Neural crest cell (in vitro differentiated cells): ENCODE data around the gene AP4B1. TPM values are rescaled to one million over a fixed set of nuclear protein-coding genes. Genes with fewer than 3 reads are reported as not detected.

ENCODE experiments used
- DNase-seq: peaks from one replicate; pipeline ENCODE4 v3.0.0; 2021; ENCODE audit warnings: low read depth, mixed read lengths, low spot score
- H3K27ac Mint-ChIP-seq: one replicate; pipeline ENCODE4 v1.8.0; 2021; ENCODE audit warnings: mild to moderate bottlenecking, mixed read lengths; ENCODE audit not compliant: unreplicated experiment
- H3K27me3 Mint-ChIP-seq: 2 replicates; pipeline ENCODE4 v1.8.0; 2021; ENCODE audit warnings: low read depth, mild to moderate bottlenecking, mixed read lengths
- H3K36me3 Mint-ChIP-seq: 2 replicates; pipeline ENCODE4 v1.8.0; 2021; ENCODE audit warnings: low read depth, mild to moderate bottlenecking, mixed read lengths
- H3K4me1 Mint-ChIP-seq: 2 replicates; pipeline ENCODE4 v1.8.0; 2021; ENCODE audit warnings: mixed read lengths
- H3K4me3 Mint-ChIP-seq: one replicate; pipeline ENCODE4 v1.8.0; 2021; ENCODE audit warnings: mild to moderate bottlenecking, mixed read lengths
- H3K9me3 Mint-ChIP-seq: 2 replicates; pipeline ENCODE4 v1.8.0; 2021; ENCODE audit warnings: mixed read lengths
- CTCF ChIP-seq: fragments of 200-600 bp; sonication (generic); conservative IDR thresholded peaks from 2 replicates; pipeline ENCODE4 v1.5.0; 2021; ENCODE audit warnings: antibody characterized with exemption, mild to moderate bottlenecking
- total RNA-seq: library from RNA; stranded (reverse); gene quantifications from 2 replicates; pipeline ENCODE4 v1.2.1, GENCODE V29; 2021

AP4B1 gene
- total RNA-seq, 1 donor from 2014 or later: 23.6 TPM

- peaks cover 19% of the 10 kb centered on the region for H3K4me1 Mint-ChIP-seq
- H3K36me3 Mint-ChIP-seq: peaks cover 15% of the 10 kb centered on the region
- H3K9me3 Mint-ChIP-seq: peaks cover 5% of the 10 kb centered on the region
- no peaks in the 10 kb centered on the region for H3K27me3 Mint-ChIP-seq
- H3K4me3 Mint-ChIP-seq: no peak overlapping the region
- H3K27ac Mint-ChIP-seq: peak overlapping the region; percentile 86
- no peak for DNase-seq
- TF ChIP-seq CTCF: no peak
Measured at GRCh38 chr1:113947388-113948107, 42.9 kb upstream of the AP4B1 start.

GRCh38 chr1:113946678-113947387 lies 42.2 kb upstream of the AP4B1 start:
- Mint-ChIP-seq H3K4me3 (no peak overlapping the region), H3K9me3 (peaks cover 5% of the 10 kb centered on the region), H3K36me3 (peaks cover 19% of the 10 kb centered on the region), H3K27me3 (no peaks in the 10 kb centered on the region), H3K27ac (no peak overlapping the region), H3K4me1 (peaks cover 19% of the 10 kb centered on the region)
- DNase-seq: no peak
- TF ChIP-seq CTCF: no peak

GRCh38 chr1:113946112-113946511 lies 41.5 kb upstream of the AP4B1 start:
- no peak overlapping the region for H3K4me3 Mint-ChIP-seq
- no peak for TF ChIP-seq CTCF
- H3K27ac Mint-ChIP-seq: no peak overlapping the region
- no peak for DNase-seq
- H3K27me3 Mint-ChIP-seq: no peaks in the 10 kb centered on the region
- H3K4me1 Mint-ChIP-seq: peaks cover 19% of the 10 kb centered on the region
- H3K36me3 Mint-ChIP-seq: peaks cover 19% of the 10 kb centered on the region
- H3K9me3 Mint-ChIP-seq: peaks cover 5% of the 10 kb centered on the region

GRCh38 chr1:113945329-113945728 lies 40.7 kb upstream of the AP4B1 start:
- peaks cover 23% of the 10 kb centered on the region for H3K36me3 Mint-ChIP-seq
- H3K4me3 Mint-ChIP-seq: no peak overlapping the region
- peaks cover 5% of the 10 kb centered on the region for H3K9me3 Mint-ChIP-seq
- no peak overlapping the region for H3K27ac Mint-ChIP-seq
- peaks cover 19% of the 10 kb centered on the region for H3K4me1 Mint-ChIP-seq
- no peak for DNase-seq
- H3K27me3 Mint-ChIP-seq: no peaks in the 10 kb centered on the region
- TF ChIP-seq CTCF: no peak

GRCh38 chr1:113943028-113943811 lies 38.6 kb upstream of the AP4B1 start:
- H3K4me3 Mint-ChIP-seq: no peak overlapping the region
- H3K9me3 Mint-ChIP-seq: peaks cover 5% of the 10 kb centered on the region
- H3K4me1 Mint-ChIP-seq: peaks cover 24% of the 10 kb centered on the region
- no peak for TF ChIP-seq CTCF
- H3K27me3 Mint-ChIP-seq: no peaks in the 10 kb centered on the region
- peaks cover 23% of the 10 kb centered on the region for H3K36me3 Mint-ChIP-seq
- no peak for DNase-seq
- no peak overlapping the region for H3K27ac Mint-ChIP-seq
